Activated CD4-positive, CD25-positive, alpha-beta regulatory T cell treated with anti-CD3 and anti-CD28 coated beads, Interleukin-2, amount 50 U/mL, for 72 hours (primary cell): ENCODE data around the gene CLDN5.

Experiments
- DNase-seq: peaks from one replicate; pipeline ENCODE4 v3.0.0; 2021

The CLDN5 gene

GRCh38 chr22:19501897-19502447, 22.2 kb downstream of the CLDN5 start:
- DNase-seq = no peak

- DNase-seq = no peak
These were observed 24.3 kb downstream of the CLDN5 start for GRCh38 chr22:19499880-19500242.

- DNase-seq = no peak
These were observed 24.9 kb downstream of the CLDN5 start for GRCh38 chr22:19499236-19499879.

- no peak for DNase-seq
These were observed 25.4 kb downstream of the CLDN5 start for GRCh38 chr22:19498866-19499190.

- no peak for DNase-seq
These were observed 25.9 kb downstream of the CLDN5 start for GRCh38 chr22:19498154-19498865.

GRCh38 chr22:19497245-19497644, 27.0 kb downstream of the CLDN5 start:
- no peak for DNase-seq

GRCh38 chr22:19496324-19496630, 27.9 kb downstream of the CLDN5 start:
- no peak for DNase-seq

- no peak for DNase-seq
These were observed 28.5 kb downstream of the CLDN5 start for GRCh38 chr22:19495562-19496323.

GRCh38 chr22:19494676-19495173, 29.5 kb downstream of the CLDN5 start:
- DNase-seq = no peak

GRCh38 chr22:19494001-19494560, 30.1 kb downstream of the CLDN5 start:
- no peak for DNase-seq

- DNase-seq = no peak
These were observed 31.6 kb downstream of the CLDN5 start for GRCh38 chr22:19492504-19493174.

GRCh38 chr22:19490628-19491230, 33.5 kb downstream of the CLDN5 start:
- DNase-seq = no peak

GRCh38 chr22:19488884-19489843, 35.0 kb downstream of the CLDN5 start:
- DNase-seq = no peak

- DNase-seq = no peak
These were observed 35.9 kb downstream of the CLDN5 start for GRCh38 chr22:19488285-19488684.

- no peak for DNase-seq
These were observed 40.5 kb downstream of the CLDN5 start for GRCh38 chr22:19483481-19484244.

- DNase-seq = no peak
These were observed 41.9 kb downstream of the CLDN5 start for GRCh38 chr22:19482297-19482696.

- DNase-seq = no peak
These were observed 43.4 kb downstream of the CLDN5 start for GRCh38 chr22:19480789-19481188.

GRCh38 chr22:19480173-19480568, 44.0 kb downstream of the CLDN5 start:
- no peak for DNase-seq

- DNase-seq = peak; percentile 87
These were observed 44.6 kb downstream of the CLDN5 start, which contains the start of gene CDC45 for GRCh38 chr22:19479355-19480172. TSS of gene CDC45 (plus strand) at chr22:19479920. CDS start at chr22:19479969, 49 bp downstream.
